NK-92 treated with Interleukin-12 subunit alpha and Interleukin-12 subunit beta, amount 100 ng/mL, for 24 hours (cell line): ENCODE measurements around the gene ICAM5.
"Not testable (repeated sequence)": the region's sequence is repeated elsewhere in the genome, so short reads cannot be mapped to it uniquely, and the experiment has no call there.

Source experiments
- DNase-seq: peaks from one replicate; lab custom pipeline; 2025; lab: John Stamatoyannopoulos, UW

ICAM5 gene

DNA sequence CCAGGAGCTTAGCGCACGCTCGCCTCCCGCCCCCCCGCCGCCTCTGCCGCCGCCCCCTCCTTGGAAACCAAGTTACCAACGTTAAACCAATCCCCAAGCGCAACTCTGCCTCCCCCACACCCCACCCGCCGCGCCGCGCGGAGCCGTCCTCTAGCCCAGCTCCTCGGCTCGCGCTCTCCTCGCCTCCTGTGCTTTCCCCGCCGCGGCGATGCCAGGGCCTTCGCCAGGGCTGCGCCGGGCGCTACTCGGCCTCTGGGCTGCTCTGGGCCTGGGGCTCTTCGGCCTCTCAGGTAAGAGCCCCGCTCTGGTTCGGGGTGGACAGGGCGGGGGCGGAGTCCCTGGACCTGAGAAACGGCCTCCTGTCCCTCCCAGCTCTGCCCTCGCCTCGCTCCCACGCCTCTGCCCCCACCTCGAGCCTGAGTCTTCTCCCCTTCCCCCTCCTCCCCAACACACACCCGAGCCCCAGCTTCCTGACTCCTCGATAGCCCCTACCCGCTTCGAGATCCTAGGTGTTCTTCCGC is at the start of gene ICAM5:
ICAM5 (plus strand) TSS at position 117 of the 521 bp plus-strand sequence; CDS start at position 209, 92 bp downstream.
- no peak for DNase-seq

DNA sequence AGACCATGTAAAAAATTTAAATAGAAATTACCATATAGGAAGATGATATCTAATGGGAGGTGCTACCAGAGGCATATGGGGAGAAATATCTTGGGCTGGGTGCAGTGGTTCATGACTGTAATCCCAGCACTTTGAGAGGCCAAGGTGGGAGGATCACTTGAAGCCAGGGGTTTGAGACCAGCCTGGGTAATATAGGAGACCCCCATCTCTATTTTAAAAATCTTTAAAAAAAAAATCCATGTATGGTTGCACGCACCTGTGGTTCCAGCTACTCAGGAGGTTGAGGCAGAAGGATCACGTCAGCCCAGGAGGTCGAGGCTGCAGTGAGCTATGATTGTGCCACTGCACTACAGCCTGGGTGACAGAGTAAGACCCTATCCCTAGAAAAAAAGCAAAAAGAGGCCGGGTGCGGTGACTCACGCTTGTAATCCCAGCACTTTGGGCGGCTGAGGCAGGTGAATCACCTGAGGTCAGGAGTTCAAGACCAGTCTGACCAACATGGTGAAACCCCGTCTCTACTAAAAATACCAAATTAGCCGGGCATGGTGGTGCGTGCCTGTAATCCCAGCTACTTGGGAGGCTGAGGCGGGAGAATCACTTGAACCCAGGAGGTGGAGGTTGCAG is 47.8 kb upstream of the ICAM5 start:
- DNase-seq = not testable (repeated sequence)

- DNase-seq = no peak
Measured at GRCh38 chr19:10243606-10244005, 46.1 kb upstream of the ICAM5 start.

- no peak for DNase-seq
Measured at GRCh38 chr19:10245189-10245939, 44.4 kb upstream of the ICAM5 start.

- no peak for DNase-seq
Measured at GRCh38 chr19:10246511-10246910, 43.2 kb upstream of the ICAM5 start.

GRCh38 chr19:10251792-10252694 is 37.7 kb upstream of the ICAM5 start, which contains the start of gene MRPL4:
TSS of gene MRPL4 (plus strand) at chr19:10252214. CDS start at chr19:10252254, 40 bp downstream.
- peak; percentile 95 for DNase-seq

- no peak for DNase-seq
Measured at GRCh38 chr19:10252707-10253106, 37.0 kb upstream of the ICAM5 start.

GRCh38 chr19:10254244-10254643 is 35.5 kb upstream of the ICAM5 start:
- DNase-seq = no peak

DNA sequence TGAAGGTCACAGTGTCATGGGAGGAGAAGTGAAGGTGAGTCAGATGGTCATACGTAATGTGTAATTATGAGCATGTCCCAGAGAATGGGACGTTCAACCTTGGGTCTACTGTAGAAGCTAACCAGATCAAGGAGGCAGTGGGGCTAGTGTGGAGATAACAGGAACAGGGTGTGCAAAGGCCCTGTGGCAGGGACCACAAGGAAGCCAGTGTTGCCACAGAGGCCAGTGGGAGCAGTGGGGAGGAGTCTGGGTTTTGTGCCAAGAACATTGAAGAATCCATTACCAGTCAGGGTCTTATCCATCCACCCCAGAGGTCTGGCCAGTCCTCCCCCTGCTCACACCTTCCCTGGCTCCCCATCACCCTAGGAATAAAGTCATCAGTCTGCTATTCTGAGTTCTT is 34.4 kb upstream of the ICAM5 start:
- no peak for DNase-seq

GRCh38 chr19:10256551-10256950 is 33.2 kb upstream of the ICAM5 start:
- no peak for DNase-seq

- DNase-seq = no peak
Measured at GRCh38 chr19:10256970-10257615, 32.7 kb upstream of the ICAM5 start.

GRCh38 chr19:10258080-10258710 is 31.6 kb upstream of the ICAM5 start:
- no peak for DNase-seq

DNA sequence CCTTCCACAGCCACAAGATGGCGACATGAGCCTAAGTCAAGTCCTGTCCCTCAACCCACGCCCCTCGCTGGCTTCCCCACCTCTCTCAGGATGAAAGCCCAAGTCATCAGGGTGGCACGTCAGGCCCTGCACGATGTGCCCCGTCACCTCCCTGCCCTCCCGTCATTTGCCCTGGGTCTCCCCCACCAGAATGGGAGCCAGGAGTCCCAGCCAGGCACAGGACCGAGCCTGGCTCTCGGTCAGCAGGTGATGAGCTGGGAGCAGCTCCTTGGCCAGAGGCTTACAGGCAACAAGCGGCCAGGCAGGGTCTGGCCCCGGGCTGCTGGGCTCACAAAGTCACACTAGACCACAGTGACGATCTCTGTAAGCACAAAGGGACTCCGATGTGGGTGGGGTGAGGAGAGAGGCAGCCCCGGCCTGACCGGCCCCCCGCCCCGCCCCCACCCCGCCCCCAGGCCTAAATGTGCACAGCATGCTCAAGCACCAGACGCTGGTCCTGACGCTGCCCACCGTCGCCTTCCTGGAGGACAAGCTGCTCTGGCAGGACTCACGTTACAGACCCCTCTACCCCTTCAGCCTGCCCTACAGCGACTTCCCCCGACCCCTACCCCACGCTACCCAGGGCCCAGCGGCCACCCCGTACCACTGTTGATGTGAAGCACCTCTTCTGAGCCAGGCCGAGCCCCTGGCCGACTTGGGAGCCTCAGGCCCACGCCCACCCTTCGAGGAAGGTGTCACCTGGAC is 30.4 kb upstream of the ICAM5 start:
- peak; percentile 64 for DNase-seq

DNA sequence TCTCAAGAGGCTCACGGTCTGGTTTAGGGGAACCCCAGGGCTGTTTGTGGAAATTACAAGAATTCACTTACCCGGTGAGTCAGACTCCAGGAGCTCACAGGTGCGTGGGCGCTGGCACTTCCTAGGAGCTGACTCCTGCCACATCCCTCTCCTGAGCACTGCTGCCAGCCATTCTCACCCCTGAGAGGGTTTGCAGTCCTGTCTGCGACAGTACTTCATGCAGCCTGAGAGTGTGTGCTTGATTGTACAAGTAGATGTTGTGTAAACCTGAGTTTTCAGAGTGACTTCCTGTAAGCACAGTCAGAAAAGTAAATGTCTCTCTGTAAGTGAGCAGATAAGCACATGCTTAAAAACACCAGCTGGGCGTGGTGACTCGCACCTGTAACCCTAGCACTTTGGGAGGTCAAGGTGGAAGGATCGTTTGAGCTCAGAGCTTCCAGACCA is 29.6 kb upstream of the ICAM5 start:
- DNase-seq = no peak

- no peak for DNase-seq
Measured at GRCh38 chr19:10262771-10263170, 27.0 kb upstream of the ICAM5 start.

GRCh38 chr19:10266706-10267105 is 23.0 kb upstream of the ICAM5 start:
- no peak for DNase-seq

- no peak for DNase-seq
Measured at GRCh38 chr19:10268071-10268470, 21.7 kb upstream of the ICAM5 start.

DNA sequence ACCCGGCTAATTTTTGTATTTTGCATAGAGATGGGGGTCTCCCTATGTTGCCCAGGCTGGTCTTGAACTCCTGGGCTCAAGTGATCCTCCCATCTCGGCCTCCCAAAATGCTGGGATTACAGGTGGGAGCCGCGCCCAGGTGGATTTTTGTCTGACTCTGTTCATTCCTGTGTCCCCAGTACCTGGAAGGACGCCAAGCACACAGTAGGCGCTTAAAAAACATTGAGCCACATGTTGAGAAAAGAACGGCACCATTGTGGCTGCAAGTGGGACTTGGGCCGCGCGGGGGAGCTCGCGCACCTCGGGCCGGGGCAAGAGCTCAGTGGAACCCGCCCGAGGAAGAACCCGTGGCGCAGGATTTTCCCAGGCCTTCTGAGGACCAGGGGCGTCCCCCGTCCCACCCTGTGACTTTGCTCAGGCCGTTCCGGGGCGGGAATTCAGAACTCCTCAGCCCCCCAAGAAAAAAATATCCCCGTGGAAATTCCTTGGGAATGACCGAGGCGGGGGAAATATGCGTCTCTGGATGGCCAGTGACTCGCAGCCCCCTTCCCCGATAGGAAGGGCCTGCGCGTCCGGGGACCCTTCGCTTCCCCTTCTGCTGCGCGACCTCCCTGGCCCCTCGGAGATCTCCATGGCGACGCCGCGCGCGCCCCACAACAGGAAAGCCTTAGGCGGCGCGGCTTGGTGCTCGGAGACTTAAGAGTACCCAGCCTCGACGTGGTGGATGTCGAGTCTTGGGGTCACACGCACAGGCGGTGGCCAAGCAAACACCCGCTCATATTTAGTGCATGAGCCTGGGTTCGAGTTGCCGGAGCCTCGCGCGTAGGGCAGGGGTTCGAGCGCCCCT is 20.2 kb upstream of the ICAM5 start:
- peak; percentile 84 for DNase-seq

DNA sequence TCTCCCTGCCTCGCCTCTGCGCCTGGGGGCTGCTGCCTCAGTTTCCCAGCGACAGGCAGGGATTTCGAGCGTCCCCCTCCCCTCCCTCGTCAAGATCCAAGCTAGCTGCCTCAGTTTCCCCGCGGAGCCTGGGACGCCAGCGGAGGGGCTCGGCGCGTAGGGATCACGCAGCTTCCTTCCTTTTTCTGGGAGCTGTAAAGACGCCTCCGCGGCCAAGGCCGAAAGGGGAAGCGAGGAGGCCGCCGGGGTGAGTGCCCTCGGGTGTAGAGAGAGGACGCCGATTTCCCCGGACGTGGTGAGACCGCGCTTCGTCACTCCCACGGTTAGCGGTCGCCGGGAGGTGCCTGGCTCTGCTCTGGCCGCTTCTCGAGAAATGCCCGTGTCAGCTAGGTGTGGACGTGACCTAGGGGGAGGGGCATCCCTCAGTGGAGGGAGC is 19.6 kb upstream of the ICAM5 start:
- DNase-seq = peak; percentile 89
